Activated CD4-positive, alpha-beta T cell treated with anti-CD3 and anti-CD28 coated beads, Interleukin-2, amount 10 ng/mL, durations not matched to agents 24 days and 14 days (primary cell): ENCODE results near the gene DAB1. TPM values are rescaled to one million over a fixed set of nuclear protein-coding genes. Genes with fewer than 3 reads are reported as not detected.

Experiments
- DNase-seq: peaks from one replicate; pipeline ENCODE4 v3.0.0; 2022
- H3K27ac Mint-ChIP-seq: one replicate; pipeline ENCODE4 v1.8.0; 2022; ENCODE audit warnings: mild to moderate bottlenecking, mixed read lengths
- H3K27me3 Mint-ChIP-seq: one replicate; pipeline ENCODE4 v1.8.0; 2022; ENCODE audit warnings: mixed read lengths
- H3K36me3 Mint-ChIP-seq: one replicate; pipeline ENCODE4 v1.8.0; 2022; ENCODE audit warnings: low read depth, mild to moderate bottlenecking, mixed read lengths
- H3K4me1 Mint-ChIP-seq: one replicate; pipeline ENCODE4 v1.8.0; 2021; ENCODE audit warnings: mixed read lengths
- H3K4me3 Mint-ChIP-seq: one replicate; pipeline ENCODE4 v1.8.0; 2022; ENCODE audit warnings: mild to moderate bottlenecking, moderate library complexity, mixed read lengths
- H3K9me3 Mint-ChIP-seq: one replicate; pipeline ENCODE4 v1.8.0; 2021; ENCODE audit warnings: mixed read lengths
- intact Hi-C: fragments of 100-400 bp; cut with micrococcal nuclease; formaldehyde crosslinking; loops from one replicate; pipeline ENCODE4 v1.15.1; 2023
- total RNA-seq: library from RNA; stranded (reverse); gene quantifications from 2 replicates; pipeline ENCODE4 v1.2.3, GENCODE V29; 2022

Gene DAB1
- total RNA-seq, 1 donor from 2014 or later, result not detected

DNA sequence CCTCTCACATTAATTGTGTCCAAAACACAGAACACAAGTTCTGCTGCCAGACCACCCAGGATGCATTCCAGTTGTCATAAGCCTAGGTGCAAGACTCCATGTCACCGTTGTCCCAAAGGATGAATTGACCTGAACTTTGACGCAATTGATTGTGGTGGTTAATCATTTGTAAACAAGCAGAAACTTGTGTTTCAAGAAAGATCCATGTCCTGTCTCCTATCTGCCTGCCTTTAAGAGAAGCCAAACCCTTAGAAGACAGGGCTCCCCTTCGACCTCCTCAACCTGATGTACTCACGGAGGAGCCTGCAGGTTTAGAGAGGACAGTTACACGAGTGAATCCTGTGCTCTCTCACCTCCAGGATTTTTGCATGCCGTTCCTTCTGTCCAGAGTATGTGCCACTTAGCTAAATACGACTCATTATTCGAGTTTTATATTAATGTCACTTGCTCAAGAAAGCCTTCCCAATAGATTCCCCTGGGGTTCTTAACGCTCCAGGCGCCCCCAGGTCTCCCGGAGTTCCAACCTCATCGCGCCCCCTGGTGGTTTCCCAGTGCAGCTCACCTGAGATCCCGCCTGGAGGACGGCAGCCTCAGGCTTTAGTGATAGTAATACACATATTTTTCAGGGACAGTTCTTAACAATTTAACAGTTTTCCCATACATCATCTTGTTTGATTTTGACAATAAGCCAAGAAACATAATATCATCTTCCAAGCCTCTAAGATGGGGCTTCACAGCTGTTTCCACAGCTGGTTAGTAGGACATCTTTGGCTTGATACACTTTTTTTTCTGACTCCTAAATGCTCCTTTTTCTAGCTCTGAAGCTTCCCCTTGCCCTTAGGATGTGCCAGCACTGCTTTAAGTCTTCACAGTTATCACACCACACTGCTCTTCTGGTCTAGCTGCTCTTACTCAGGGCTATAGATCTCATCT, 455.7 kb downstream of the DAB1 start:
- H3K9me3 Mint-ChIP-seq, result no peaks in the 10 kb centered on the region
- H3K4me1 Mint-ChIP-seq, result no peaks in the 10 kb centered on the region
- no peak for DNase-seq
- no peaks in the 10 kb centered on the region for H3K27me3 Mint-ChIP-seq
- H3K27ac Mint-ChIP-seq, result no peak overlapping the region
- no peaks in the 10 kb centered on the region for H3K36me3 Mint-ChIP-seq
- intact Hi-C loops, result no loop called here
- H3K4me3 Mint-ChIP-seq, result no peak overlapping the region

DNA sequence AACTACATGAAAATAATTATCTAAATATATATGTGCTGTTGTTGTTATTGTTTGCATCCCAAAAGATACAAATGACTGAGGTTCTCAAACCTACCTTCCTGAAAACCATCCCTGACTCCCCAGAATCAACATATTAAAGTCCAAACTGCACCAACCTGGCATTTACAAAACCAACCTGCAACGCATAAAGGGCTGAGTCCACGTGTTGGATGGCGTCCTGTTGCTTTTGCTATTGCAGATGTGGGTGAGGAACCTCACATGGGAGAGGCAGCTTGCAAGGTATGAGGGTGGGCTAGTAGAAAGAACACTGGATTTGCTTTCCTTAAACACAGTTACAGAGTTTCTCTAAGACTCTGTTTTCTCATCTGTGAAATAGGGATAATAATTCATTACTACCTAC, 456.5 kb downstream of the DAB1 start:
- H3K27ac Mint-ChIP-seq, result no peak overlapping the region
- no peak overlapping the region for H3K4me3 Mint-ChIP-seq
- H3K4me1 Mint-ChIP-seq, result no peaks in the 10 kb centered on the region
- no peaks in the 10 kb centered on the region for H3K27me3 Mint-ChIP-seq
- intact Hi-C loops, result no loop called here
- no peaks in the 10 kb centered on the region for H3K36me3 Mint-ChIP-seq
- no peak for DNase-seq
- no peaks in the 10 kb centered on the region for H3K9me3 Mint-ChIP-seq

DNA sequence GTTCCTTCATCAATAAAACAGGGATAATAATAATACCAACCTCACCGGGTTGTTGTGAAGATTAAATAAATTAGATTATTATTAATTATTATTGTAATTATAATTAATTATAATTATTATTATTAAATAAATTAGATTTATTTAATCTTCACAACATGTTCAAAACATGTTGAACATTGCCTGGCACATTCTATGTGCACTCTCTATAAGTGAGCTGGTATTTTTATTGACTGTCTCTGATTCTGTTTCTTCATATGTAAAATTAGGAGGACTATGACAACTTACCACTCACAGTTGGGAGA, 457.2 kb downstream of the DAB1 start:
- H3K27me3 Mint-ChIP-seq, result no peaks in the 10 kb centered on the region
- no peak overlapping the region for H3K27ac Mint-ChIP-seq
- DNase-seq, result no peak
- no peak overlapping the region for H3K4me3 Mint-ChIP-seq
- intact Hi-C loops, result no loop called here
- no peaks in the 10 kb centered on the region for H3K9me3 Mint-ChIP-seq
- no peaks in the 10 kb centered on the region for H3K36me3 Mint-ChIP-seq
- no peaks in the 10 kb centered on the region for H3K4me1 Mint-ChIP-seq

GRCh38 chr1:56965916-56966697, 457.8 kb downstream of the DAB1 start, which contains the start of gene C8B:
Gene C8B (minus strand): TSS chr1:56966015. CDS start chr1:56965948, 67 bp downstream.
- Mint-ChIP-seq H3K27me3 (no peaks in the 10 kb centered on the region), H3K9me3 (no peaks in the 10 kb centered on the region), H3K27ac (no peak within 1 kb of the TSS), H3K4me1 (no peaks in the 10 kb centered on the region), H3K4me3 (no peak within 1 kb of the TSS), H3K36me3 (no peaks in the 10 kb centered on the region)
- no peak for DNase-seq
- intact Hi-C loops, result no loop called here

GRCh38 chr1:56965191-56965590, 458.7 kb downstream of the DAB1 start:
- no peak overlapping the region for H3K4me3 Mint-ChIP-seq
- H3K27me3 Mint-ChIP-seq, result no peaks in the 10 kb centered on the region
- intact Hi-C loops, result no loop called here
- H3K36me3 Mint-ChIP-seq, result no peaks in the 10 kb centered on the region
- no peak overlapping the region for H3K27ac Mint-ChIP-seq
- no peaks in the 10 kb centered on the region for H3K9me3 Mint-ChIP-seq
- no peaks in the 10 kb centered on the region for H3K4me1 Mint-ChIP-seq
- no peak for DNase-seq

GRCh38 chr1:56964349-56965017, 459.4 kb downstream of the DAB1 start:
- Mint-ChIP-seq H3K4me1 (no peaks in the 10 kb centered on the region), H3K27me3 (no peaks in the 10 kb centered on the region), H3K36me3 (no peaks in the 10 kb centered on the region), H3K9me3 (no peaks in the 10 kb centered on the region), H3K4me3 (no peak overlapping the region), H3K27ac (no peak overlapping the region)
- intact Hi-C loops, result no loop called here
- no peak for DNase-seq

- Mint-ChIP-seq H3K27me3 (no peaks in the 10 kb centered on the region), H3K4me3 (no peak overlapping the region), H3K27ac (no peak overlapping the region), H3K9me3 (no peaks in the 10 kb centered on the region), H3K4me1 (no peaks in the 10 kb centered on the region), H3K36me3 (no peaks in the 10 kb centered on the region)
- DNase-seq, result no peak
- intact Hi-C loops, result no loop called here
These were observed 460.2 kb downstream of the DAB1 start for GRCh38 chr1:56963667-56964066.

- H3K27me3 Mint-ChIP-seq, result peaks cover 2% of the 10 kb centered on the region
- H3K9me3 Mint-ChIP-seq, result no peaks in the 10 kb centered on the region
- no peaks in the 10 kb centered on the region for H3K36me3 Mint-ChIP-seq
- intact Hi-C loops, result no loop called here
- no peak overlapping the region for H3K4me3 Mint-ChIP-seq
- no peaks in the 10 kb centered on the region for H3K4me1 Mint-ChIP-seq
- DNase-seq, result no peak
- no peak overlapping the region for H3K27ac Mint-ChIP-seq
These were observed 462.4 kb downstream of the DAB1 start for GRCh38 chr1:56961426-56961825.

GRCh38 chr1:56958526-56958925, 465.3 kb downstream of the DAB1 start:
- H3K4me3 Mint-ChIP-seq, result no peak overlapping the region
- H3K4me1 Mint-ChIP-seq, result no peaks in the 10 kb centered on the region
- no peaks in the 10 kb centered on the region for H3K36me3 Mint-ChIP-seq
- DNase-seq, result no peak
- peaks cover 2% of the 10 kb centered on the region for H3K27me3 Mint-ChIP-seq
- intact Hi-C loops, result no loop called here
- H3K9me3 Mint-ChIP-seq, result no peaks in the 10 kb centered on the region
- H3K27ac Mint-ChIP-seq, result no peak overlapping the region

DNA sequence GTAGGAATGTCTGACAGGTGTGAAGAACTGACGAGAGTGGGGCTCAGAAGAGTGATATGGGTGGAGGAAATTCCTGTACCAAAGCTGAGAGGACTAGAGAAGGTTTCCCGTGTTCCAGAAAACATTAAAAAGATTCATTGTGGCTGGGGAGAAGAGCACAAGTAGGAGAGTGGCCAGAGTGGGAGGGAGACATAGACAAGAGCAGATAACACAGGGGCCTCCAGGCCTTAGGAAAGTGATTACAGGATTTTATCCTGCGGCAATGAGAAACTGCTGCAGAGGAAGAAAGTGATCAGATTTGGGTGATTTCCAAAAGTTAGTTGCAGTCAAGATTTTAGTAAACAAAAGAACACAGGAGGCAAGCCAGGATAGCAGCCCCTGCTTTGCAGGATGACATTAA, 465.9 kb downstream of the DAB1 start:
- intact Hi-C loops, result no loop called here
- Mint-ChIP-seq H3K36me3 (no peaks in the 10 kb centered on the region), H3K9me3 (no peaks in the 10 kb centered on the region), H3K27me3 (peaks cover 2% of the 10 kb centered on the region), H3K4me1 (no peaks in the 10 kb centered on the region), H3K27ac (no peak overlapping the region), H3K4me3 (no peak overlapping the region)
- DNase-seq, result no peak

GRCh38 chr1:56954664-56955063, 469.2 kb downstream of the DAB1 start:
- intact Hi-C loops, result no loop called here
- peaks cover 2% of the 10 kb centered on the region for H3K27me3 Mint-ChIP-seq
- no peak for DNase-seq
- no peaks in the 10 kb centered on the region for H3K36me3 Mint-ChIP-seq
- no peaks in the 10 kb centered on the region for H3K9me3 Mint-ChIP-seq
- H3K27ac Mint-ChIP-seq, result no peak overlapping the region
- no peak overlapping the region for H3K4me3 Mint-ChIP-seq
- H3K4me1 Mint-ChIP-seq, result no peaks in the 10 kb centered on the region

- Mint-ChIP-seq H3K4me3 (no peak overlapping the region), H3K4me1 (no peaks in the 10 kb centered on the region), H3K36me3 (no peaks in the 10 kb centered on the region), H3K9me3 (no peaks in the 10 kb centered on the region), H3K27me3 (peaks cover 2% of the 10 kb centered on the region), H3K27ac (no peak overlapping the region)
- intact Hi-C loops, result no loop called here
- no peak for DNase-seq
These were observed 470.5 kb downstream of the DAB1 start for GRCh38 chr1:56953386-56953785.

- no peak overlapping the region for H3K4me3 Mint-ChIP-seq
- no peaks in the 10 kb centered on the region for H3K27me3 Mint-ChIP-seq
- intact Hi-C loops, result no loop called here
- H3K4me1 Mint-ChIP-seq, result no peaks in the 10 kb centered on the region
- H3K36me3 Mint-ChIP-seq, result no peaks in the 10 kb centered on the region
- H3K27ac Mint-ChIP-seq, result no peak overlapping the region
- DNase-seq, result no peak
- no peaks in the 10 kb centered on the region for H3K9me3 Mint-ChIP-seq
These were observed 471.4 kb downstream of the DAB1 start for GRCh38 chr1:56952501-56952900.

DNA sequence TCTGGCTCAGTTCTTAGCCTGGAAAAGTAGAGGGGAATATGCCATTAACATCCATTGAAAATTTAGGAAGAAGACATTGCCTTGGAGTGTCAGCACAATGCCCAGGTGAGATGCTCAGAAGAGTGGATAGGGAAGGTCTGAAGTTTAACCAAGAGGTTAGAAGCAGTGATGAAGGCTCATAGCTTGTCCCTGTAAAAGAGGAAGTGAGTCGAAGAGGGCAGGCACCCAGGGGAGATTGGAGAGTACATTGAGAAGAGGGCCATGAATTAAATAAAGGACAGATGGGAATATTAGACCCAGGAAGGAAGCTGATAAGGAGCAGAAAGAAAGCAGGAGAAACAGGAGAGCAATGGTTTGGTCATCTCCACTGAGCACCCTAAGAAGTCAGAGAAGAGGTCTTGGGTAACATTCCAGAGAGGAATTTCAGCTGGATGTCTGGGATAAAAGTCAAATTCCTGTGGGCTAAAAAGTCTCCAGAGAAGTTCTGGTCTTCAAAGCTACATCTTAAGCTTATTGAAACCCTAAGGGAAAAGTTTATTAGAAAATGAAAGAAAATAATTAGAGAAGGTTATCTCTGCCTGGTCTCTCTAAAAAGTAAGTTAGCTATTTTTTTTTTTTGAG, 475.3 kb downstream of the DAB1 start:
- Mint-ChIP-seq H3K4me3 (no peak overlapping the region), H3K9me3 (no peaks in the 10 kb centered on the region), H3K27me3 (no peaks in the 10 kb centered on the region), H3K4me1 (no peaks in the 10 kb centered on the region), H3K27ac (no peak overlapping the region), H3K36me3 (no peaks in the 10 kb centered on the region)
- DNase-seq, result no peak
- intact Hi-C loops, result no loop called here
